SU-DHL-6 (cell line): ENCODE measurements around the gene RANGAP1.

ENCODE experiments used
- H2AFZ ChIP-seq: fragments of 200-600 bp; sonication (generic); 2 replicates; pipeline ENCODE4 v1.6.1; 2014; ENCODE audit warnings: low read depth, mild to moderate bottlenecking, moderate library complexity, mixed read lengths, antibody characterized with exemption, low read length; ENCODE audit not compliant: severe bottlenecking
- H3F3A ChIP-seq: fragments of 200-600 bp; shearing (Covaris generic); 2 replicates; pipeline ENCODE4 v1.6.0; 2016; ENCODE audit warnings: antibody characterized with exemption, mild to moderate bottlenecking; ENCODE audit not compliant: insufficient read depth
- H3K27ac ChIP-seq: fragments of 200-600 bp; sonication (generic); 2 replicates; pipeline ENCODE4 v1.5.1; 2016; ENCODE audit warnings: low read depth, mild to moderate bottlenecking, low read length, moderate library complexity, mixed read lengths
- H3K27me3 ChIP-seq: fragments of 200-600 bp; sonication (generic), shearing (Covaris generic); 2 replicates; pipeline ENCODE4 v1.6.0; 2014; ENCODE audit warnings: mild to moderate bottlenecking, low read length
- H3K36me3 ChIP-seq: fragments of 200-600 bp; sonication (generic); 2 replicates; pipeline ENCODE4 v1.6.1; 2014; ENCODE audit warnings: mild to moderate bottlenecking, low read length, mixed read lengths
- H3K4me2 ChIP-seq: fragments of 300-600, 200-600 bp; shearing (Covaris generic), sonication (generic); 2 replicates; pipeline ENCODE4 v1.6.0; 2014; ENCODE audit warnings: low read length, low read depth, mild to moderate bottlenecking; ENCODE audit not compliant: poor library complexity, severe bottlenecking
- H3K4me3 ChIP-seq: fragments of 200-600 bp; sonication (generic); 2 replicates; pipeline ENCODE4 v1.5.1; 2014; ENCODE audit warnings: antibody characterized with exemption, low read length, mild to moderate bottlenecking, mixed read lengths; ENCODE audit not compliant: insufficient read depth, poor library complexity, severe bottlenecking
- H3K79me2 ChIP-seq: fragments of 200-600 bp; sonication (generic); 2 replicates; pipeline ENCODE4 v1.6.1; 2014; ENCODE audit warnings: mild to moderate bottlenecking, low read length, moderate library complexity; ENCODE audit not compliant: insufficient read depth
- H3K9ac ChIP-seq: fragments of 200-600 bp; sonication (generic); 2 replicates; pipeline ENCODE4 v1.7.0; 2014; ENCODE audit warnings: mild to moderate bottlenecking, low read length
- H3K9me2 ChIP-seq: fragments of 200-600 bp; sonication (generic); replicated peaks from 2 replicates; pipeline ENCODE4 v1.6.1; 2014; ENCODE audit warnings: low read length; ENCODE audit not compliant: insufficient read depth
- H3K9me3 ChIP-seq: fragments of 200-600 bp; sonication (generic); 2 replicates; pipeline ENCODE4 v1.6.1; 2014; ENCODE audit warnings: low read length, mixed read lengths; ENCODE audit not compliant: insufficient read depth
- H4K20me1 ChIP-seq: fragments of 200-600 bp; sonication (generic); 2 replicates; pipeline ENCODE4 v1.6.1; 2014; ENCODE audit warnings: low read depth, mild to moderate bottlenecking, antibody characterized with exemption, low read length, moderate library complexity, mixed read lengths
- CTCF ChIP-seq: fragments of 200-600 bp; sonication (generic); IDR thresholded peaks from one replicate; pipeline ENCODE4 v1.5.1; 2017; ENCODE audit warnings: antibody characterized with exemption, mild to moderate bottlenecking, low read length, moderate library complexity; ENCODE audit not compliant: insufficient read depth, poor library complexity, severe bottlenecking
- EZH2phosphoT487 ChIP-seq: fragments of 200-600 bp; sonication (generic), shearing (Covaris generic); conservative IDR thresholded peaks from 2 replicates; pipeline ENCODE4 v1.6.1; 2018; ENCODE audit warnings: mild to moderate bottlenecking, antibody characterized with exemption, low read length, moderate library complexity, mixed read lengths

RANGAP1 gene

GRCh38 chr22:41216984-41217383 is 69.0 kb downstream of the RANGAP1 start:
- Histone ChIP-seq H3K9me3 (no peaks in the 10 kb centered on the region), H3F3A (no peaks in the 10 kb centered on the region), H3K79me2 (no peaks in the 10 kb centered on the region), H3K9me2 (no peaks in the 10 kb centered on the region), H3K4me2 (no peak overlapping the region), H3K9ac (no peak overlapping the region), H3K4me3 (no peak overlapping the region), H2AFZ (no peak overlapping the region), H4K20me1 (no peaks in the 10 kb centered on the region), H3K27me3 (no peaks in the 10 kb centered on the region), H3K27ac (no peak overlapping the region), H3K36me3 (peaks cover 6% of the 10 kb centered on the region; the same call in 1 of the 2 replicates)
- TF ChIP-seq CTCF (no peak), EZH2phosphoT487 (no peak)

- Histone ChIP-seq H3F3A (no peaks in the 10 kb centered on the region), H3K4me2 (no peak overlapping the region), H3K9me3 (no peaks in the 10 kb centered on the region), H3K27ac (no peak overlapping the region), H3K4me3 (no peak overlapping the region), H3K27me3 (no peaks in the 10 kb centered on the region), H3K36me3 (peaks cover 8% of the 10 kb centered on the region; the same call in 1 of the 2 replicates), H3K9ac (no peak overlapping the region), H2AFZ (no peak overlapping the region), H4K20me1 (no peaks in the 10 kb centered on the region), H3K9me2 (no peaks in the 10 kb centered on the region), H3K79me2 (no peaks in the 10 kb centered on the region)
- TF ChIP-seq EZH2phosphoT487 (no peak), CTCF (no peak)
Observed at GRCh38 chr22:41215926-41216325, 70.1 kb downstream of the RANGAP1 start.

DNA sequence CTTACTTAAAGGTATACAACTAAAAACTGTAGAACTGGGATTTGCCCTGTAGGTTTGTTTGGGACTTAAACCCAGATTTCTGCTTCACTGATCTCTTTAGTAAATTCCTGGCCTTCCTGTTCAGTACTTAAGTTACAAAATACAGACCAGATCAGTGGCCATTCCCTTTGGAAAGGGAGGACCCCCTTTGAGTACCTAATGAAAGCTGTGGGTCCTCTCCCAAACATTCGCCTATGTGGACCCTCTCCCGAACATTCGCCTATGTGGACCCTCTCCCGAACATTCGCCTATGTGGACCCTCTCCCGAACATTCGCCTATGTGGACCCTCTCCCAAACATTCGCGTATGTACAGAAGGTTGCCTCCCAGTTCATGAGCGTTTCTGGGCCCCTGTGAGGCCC is 70.6 kb downstream of the RANGAP1 start:
- H4K20me1 ChIP-seq, result no peaks in the 10 kb centered on the region
- H2AFZ ChIP-seq, result no peak overlapping the region
- H3K9ac ChIP-seq, result no peak overlapping the region
- H3F3A ChIP-seq, result no peaks in the 10 kb centered on the region
- no peak overlapping the region for H3K4me3 ChIP-seq
- no peaks in the 10 kb centered on the region for H3K9me3 ChIP-seq
- no peak overlapping the region for H3K4me2 ChIP-seq
- H3K36me3 ChIP-seq, result peaks cover 11% of the 10 kb centered on the region; the same call in 1 of the 2 replicates
- no peaks in the 10 kb centered on the region for H3K79me2 ChIP-seq
- no peaks in the 10 kb centered on the region for H3K9me2 ChIP-seq
- H3K27ac ChIP-seq, result no peak overlapping the region
- no peaks in the 10 kb centered on the region for H3K27me3 ChIP-seq
- no peak for TF ChIP-seq CTCF
- TF ChIP-seq EZH2phosphoT487, result no peak
